ENCODE measurements around the gene RASSF8.

- TF ChIP-seq CTCF (IDR thresholded peaks at IDR 0.05; ENCODE audit: insufficient read depth, low read length, poor library complexity, severe bottlenecking) = no peak
- TF ChIP-seq EZH2phosphoT487 (conservative IDR thresholded peaks at IDR 0.05; ENCODE audit: low read length) = no peak
Measured at GRCh38 chr12:26124446-26125399, 166.2 kb downstream of the RASSF8 start, which contains the start of gene BHLHE41.

All from SU-DHL-6 (cell line).